IPS-NIHi11 (cell line): ENCODE results near the gene C6orf132.
"Not testable (repeated sequence)": the region's sequence is repeated elsewhere in the genome, so short reads cannot be mapped to it uniquely, and the experiment has no call there.

Source experiments
- DNase-seq: peaks from one replicate; pipeline ENCODE4 v3.0.0; 2012; ENCODE audit warnings: mixed read lengths, low spot score

Gene C6orf132, protein sequence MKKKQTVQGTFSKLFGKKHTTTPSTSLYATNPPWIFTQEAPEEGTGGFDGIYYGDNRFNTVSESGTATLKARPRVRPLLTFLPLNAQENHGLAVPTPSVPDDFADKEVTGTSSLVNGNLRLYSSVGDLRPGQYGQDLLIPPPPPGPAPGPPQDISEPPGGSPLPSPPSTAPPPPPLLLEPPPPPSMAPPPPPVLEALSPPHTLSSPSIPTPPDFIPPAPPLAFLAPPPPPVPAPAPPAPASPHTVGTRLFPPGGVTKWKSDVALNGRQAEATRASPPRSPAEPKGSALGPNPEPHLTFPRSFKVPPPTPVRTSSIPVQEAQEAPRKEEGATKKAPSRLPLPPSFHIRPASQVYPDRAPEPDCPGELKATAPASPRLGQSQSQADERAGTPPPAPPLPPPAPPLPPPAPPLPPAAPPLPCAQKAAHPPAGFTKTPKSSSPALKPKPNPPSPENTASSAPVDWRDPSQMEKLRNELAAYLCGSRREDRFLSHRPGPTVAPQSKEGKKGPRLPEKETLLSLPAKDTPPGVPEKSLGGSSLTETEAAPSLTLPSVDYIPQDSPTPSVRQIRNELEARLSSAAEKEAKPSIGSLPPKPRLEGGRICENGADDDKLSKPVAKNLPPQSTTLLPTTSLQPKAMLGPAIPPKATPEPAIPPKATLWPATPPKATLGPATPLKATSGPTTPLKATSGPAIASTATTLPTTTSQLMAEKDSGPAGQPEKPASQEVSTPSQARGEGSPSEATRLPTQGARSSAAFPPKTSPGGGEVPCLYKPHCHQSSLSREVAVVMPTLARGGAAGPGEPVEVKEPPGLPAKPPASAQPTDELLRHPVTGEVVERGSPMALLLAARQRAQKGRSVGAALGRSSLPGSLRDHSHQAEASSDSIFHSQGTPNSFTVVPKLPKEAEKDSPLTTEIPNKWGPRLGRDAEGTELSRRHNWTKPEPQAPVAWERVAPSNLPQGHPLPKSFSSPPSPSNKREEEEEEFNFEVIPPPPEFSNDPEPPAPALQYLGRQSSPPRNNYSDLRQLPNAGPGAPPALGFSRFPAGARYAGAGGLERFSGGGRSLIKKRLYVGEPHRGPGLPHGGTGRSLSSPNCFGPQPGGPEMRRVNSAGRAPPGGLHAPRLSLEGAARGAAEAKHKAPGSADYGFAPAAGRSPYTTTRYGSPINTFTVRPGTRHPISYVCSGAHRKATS

DNA sequence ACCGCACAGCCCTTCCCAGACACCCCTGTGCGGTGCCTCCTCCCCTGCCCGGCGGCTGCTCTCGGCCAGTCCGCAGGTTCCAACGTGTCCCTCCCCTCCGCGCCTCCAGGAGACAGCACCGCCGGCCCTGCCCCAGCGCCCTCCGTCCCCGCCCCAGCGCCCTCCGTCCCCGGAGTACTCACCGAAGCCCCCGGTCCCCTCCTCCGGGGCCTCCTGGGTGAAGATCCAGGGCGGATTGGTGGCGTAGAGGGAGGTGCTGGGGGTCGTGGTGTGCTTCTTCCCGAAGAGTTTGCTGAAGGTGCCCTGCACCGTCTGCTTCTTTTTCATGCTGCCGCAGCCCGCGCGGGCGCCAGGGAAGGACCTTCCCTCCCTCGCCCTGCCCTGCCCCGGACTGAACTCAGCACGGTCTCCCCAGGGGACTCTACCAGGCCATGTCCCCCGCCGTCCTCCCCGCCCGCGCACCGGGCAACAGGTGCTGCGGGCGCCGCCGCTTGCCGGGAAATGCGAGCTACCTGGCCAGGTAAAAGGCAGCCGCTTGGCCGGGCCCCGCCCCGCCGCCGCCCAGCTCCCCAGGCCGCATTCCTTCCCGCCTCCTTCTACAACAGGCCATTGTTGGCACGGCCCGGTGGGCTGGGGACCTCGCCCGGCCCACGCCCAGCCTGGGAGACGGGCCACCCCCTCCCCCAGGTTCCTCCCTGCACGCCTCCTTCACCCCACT, at the start of gene C6orf132:
C6orf132 (minus strand) TSS at position 503 of the 718 bp plus-strand sequence; CDS start at position 327, 176 bp downstream.
- DNase-seq: peak; percentile 94

DNA sequence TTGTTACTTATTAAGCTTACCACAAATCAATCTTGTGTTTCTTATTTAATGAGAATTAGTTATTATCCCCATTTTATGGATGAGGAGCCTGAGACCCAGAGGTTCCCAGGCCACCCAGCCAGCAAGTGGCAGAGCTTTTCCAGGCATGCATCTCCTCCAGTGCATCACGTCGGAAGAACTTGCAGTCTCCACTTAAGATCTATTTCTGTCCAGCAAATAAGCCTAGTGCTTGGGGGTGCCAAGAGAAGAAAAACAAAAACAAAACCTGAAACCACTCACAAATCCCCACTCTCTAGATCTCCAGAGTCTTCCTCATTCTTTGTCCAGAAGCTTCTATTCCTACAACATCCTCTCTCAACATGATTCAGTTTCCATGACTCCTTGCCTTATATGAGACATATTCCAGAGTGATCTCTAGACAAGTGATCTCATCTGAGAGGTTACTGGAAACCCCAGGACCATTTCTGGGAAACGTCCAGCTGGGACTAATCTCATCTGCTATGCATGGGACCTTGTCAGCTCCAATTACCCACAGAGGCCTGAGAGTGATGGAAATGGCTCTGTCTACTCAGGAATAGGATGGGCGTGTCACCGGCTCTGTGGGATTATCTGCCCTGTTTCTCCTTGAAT, 48.2 kb upstream of the C6orf132 start:
- DNase-seq: no peak

DNA sequence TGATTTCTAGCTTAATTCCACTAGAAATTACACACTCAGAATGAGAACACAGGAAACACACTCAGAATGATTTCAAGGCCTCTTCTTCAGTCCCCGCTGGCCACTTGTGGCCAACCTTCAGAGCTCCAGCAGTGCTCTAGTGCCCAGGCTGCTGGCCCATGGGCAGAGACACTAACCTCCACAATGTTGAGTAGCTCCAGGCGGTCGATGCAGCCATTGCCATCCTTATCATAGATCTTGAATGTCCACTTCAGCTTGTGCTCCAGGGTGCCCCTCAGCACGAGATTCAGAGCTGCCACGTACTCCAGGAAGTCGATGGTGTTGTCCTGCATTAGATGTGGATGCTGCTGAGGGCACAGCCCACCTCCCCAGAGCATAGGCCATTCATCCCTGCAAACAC, 46.0 kb upstream of the C6orf132 start:
- no peak for DNase-seq

DNA sequence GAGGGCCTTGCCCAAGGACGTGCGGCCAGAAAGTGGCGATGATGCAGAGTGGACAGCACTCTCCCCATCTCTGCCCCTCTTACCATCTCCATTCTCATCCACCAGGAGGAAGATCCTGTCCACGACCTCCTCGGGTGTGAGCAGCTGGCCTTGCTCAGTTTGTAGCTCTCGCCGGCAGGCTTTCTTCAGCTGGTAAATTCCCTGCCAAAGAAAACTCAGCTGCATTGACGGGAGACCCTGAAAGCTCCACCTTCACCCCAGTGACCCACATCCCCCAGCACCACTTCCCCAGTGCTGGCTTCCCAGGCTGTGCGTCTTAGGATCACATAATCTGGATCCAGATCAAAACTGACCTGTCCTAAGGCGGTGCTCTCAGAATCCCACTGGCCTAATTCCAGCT, 43.2 kb upstream of the C6orf132 start:
- DNase-seq: no peak

DNA sequence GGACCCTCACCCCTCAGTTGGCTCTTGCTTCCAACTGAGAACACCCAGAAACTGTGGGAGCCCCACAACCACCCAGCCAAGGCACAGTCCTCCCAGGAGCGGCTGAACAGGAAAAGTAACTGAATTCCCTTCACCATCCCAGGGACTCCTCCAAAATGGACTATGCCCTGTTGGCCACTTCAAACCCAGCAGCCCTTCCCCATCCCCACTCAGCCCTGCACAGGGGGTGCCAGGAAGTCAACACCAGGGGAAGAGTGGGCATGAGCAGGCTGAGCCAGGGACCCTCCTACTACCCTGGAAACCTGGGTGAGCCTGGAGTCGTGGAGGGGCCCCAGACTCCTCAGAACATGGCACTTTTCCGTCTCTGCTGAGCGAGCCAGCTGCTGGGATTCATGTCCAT, 42.1 kb upstream of the C6orf132 start:
- no peak for DNase-seq

DNA sequence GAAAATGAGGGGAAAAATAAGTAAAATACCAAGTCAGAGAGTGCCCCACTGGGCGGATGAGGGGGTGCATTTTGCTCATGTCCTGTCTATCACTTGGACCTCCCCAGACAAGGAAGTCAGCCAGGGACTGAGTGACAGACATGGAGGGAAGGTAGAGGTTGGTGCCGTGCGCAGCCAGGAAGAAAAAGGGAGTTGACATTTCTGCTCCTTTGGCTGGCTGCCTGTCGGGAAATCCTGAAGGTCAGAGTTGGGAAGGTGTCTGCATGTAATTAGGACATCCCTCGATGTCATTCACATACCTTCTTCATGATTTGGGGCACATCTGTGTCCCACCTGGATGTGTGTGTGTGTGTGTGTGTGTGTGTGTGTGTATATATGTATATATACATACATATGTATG, 39.7 kb upstream of the C6orf132 start:
- DNase-seq: no peak

DNA sequence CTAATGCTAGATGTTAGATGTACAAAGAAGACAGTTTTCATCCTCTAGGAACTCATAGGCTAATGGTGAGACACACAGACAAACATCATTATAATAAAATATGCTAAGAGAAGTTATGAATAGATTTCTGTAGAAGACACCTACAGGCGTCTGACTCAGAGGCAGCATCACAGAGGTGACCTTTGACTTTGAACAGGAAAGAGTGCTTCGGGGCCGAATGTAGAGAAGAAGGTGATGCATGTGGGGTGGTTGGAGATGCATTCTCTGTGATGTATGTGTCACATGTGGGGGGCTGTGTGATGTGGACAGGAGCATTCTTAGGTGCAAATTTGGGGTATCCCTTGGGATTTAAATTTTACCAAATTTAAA, 37.5 kb upstream of the C6orf132 start:
- DNase-seq: no peak

DNA sequence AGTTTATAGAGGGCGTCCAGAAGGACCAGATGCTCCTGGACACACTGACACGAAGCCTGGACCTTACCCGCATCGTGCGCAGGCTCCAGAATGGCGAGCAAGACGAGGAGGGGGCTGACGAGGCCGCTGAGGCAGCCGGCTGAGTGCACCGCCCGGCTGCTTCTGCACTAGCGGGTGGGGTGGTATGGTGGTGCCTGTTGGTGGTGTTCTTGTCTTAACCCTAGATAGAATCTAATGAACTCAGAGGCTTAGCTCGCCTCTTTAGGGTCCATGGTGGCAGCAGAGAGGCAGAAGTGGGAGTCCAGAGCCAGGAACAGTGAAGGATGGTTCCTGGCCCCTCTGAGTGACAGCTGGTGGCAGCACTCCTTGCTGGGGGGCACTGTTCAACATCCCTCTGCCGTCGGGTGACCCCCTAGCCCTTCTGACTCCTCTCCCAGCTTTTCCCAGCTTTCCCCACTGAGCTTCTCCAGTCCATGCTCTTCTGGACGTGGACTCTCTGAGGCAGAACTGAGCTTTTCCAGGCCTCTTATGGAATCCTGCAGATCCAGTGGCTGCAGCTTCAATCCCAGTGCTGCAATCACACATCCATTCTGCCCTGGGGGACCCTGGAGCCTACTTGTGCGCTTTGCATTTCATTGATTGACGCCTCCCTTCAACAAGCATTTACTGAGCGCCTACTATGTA, 37.0 kb upstream of the C6orf132 start:
- DNase-seq: no peak

DNA sequence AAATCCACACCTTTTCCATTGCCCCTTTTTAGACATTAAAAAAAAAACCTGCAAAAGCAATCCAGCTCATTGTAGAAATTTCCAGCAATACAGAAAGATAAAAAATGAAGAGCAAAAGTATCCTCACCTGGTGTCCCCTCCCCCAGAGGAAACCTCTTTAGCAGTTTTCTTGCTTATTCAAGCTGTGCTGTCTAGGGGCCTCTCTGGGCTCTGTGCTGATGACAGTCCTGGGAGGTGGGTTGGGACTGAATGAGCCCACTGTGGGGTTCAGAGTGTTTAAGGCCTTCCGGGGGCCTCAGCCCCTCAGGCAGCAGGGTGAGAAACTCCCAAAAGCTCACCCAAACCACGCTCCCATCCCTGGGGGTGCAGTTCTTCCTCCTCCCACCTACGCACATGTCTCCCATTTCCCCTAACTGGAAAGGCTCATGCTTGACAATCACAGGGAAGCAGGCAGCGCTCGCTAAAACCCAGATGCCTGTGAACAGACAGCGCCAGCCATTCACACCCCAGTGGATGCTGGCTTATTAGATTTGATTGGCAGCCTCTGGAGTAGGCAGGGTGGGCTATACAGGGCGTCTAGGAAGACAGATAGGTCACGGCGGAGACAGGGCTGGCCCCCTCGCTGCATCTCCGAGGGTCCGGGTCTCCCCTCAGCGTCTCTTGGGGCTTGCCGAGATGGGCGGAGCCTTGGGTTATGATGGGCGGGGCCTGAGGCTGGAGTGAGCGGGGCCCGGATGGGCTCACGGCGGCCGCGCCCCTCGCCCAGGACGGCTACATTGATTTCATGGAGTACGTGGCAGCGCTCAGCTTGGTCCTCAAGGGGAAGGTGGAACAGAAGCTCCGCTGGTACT, 35.3 kb upstream of the C6orf132 start:
- DNase-seq: peak; percentile 86

DNA sequence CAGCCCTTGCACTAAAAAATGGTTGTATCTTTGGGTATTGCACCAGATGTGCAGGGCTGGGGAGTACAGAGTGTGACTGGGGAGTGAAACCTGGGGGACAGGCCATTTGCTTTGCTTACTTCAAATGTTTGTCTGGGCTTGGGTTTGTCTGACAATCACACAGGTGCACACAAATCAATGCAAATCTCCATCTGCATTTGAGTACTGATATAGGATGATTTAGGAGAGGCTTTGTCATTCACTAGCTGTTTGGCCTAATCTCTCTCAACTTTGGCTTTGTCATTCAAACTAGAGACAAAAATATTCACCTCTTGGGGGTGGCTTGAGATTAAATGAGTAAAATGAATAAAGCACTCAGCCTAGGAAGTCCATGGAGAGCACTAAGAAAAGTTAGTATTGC, 34.6 kb upstream of the C6orf132 start:
- no peak for DNase-seq

DNA sequence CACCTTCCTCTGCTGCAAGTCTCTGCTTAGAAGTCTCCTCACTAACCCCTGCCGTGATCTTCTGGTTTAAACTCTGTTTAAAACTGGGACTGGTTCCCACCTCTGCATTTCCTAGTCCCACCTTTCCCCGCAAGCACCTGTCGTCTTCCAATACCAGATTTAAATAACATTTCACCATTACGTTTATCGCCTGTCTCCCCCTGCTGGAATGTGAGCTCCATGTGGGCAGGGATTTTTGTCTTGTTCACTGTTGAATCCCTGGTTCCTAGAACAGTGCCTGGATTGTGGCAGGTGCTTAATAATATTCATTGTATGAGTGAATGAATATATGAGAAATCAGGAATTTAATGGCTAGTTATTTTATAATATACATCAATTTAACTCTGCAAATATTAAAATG, 33.4 kb upstream of the C6orf132 start:
- no peak for DNase-seq

DNA sequence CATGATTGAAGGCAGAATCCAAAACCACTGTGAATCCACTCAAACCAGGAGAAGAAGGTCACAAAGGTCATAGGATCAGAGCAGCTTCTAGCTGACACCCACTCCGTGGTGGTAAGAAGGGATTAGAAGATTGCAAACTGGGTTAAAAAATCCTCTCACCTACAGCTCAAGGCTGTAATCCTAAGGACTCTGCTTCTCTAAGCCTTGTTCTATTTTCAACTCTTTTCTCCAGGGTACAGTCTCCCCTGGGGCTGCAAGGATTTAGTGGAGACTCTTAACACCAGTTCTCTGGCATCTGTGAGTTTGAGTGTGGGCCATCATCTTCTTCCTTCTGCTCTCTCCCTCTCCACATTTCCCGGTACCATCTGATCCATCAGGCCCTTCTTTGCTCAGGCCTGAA, 30.7 kb upstream of the C6orf132 start, which contains the start of gene GUCA1A:
GUCA1A (plus strand) TSS at position 264 of the 400 bp plus-strand sequence. CDS start 250 bp downstream, outside the sequence.
- no peak for DNase-seq

DNA sequence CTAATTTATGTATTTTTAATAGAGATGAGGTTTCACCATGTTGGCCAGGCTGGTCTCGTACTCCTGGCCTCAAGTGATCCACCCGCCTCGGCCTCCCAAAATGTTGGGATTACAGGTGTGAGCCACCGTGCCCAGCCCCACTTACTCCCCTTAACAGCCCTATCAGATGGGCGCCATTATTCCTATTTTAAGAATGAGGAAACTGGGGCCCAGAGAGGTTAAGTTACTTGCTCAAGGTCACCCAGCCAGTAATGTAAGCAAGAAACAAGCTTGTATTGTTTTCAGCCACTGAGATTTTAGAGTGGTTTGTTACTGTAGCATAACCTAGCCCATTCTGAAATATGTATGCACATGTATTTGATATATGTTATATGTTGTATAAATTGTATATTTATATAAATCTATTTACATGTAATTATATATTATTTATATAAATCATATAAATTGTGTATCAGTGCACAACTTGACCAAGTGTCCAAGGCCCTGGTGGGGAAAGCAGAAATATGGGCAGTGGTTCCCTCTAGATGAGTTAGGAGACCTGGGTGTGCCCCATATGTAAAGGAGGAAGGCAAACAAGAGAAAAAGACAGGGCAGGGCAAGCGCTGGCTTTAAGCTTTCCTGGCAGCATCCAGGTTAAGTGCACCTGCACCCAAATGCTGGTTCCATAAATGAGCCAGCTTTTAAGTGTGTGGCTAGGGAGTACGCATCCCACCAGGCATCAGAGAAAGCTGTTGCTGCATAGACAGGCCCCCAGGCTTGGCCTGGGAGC, 29.6 kb upstream of the C6orf132 start:
- DNase-seq: no peak

DNA sequence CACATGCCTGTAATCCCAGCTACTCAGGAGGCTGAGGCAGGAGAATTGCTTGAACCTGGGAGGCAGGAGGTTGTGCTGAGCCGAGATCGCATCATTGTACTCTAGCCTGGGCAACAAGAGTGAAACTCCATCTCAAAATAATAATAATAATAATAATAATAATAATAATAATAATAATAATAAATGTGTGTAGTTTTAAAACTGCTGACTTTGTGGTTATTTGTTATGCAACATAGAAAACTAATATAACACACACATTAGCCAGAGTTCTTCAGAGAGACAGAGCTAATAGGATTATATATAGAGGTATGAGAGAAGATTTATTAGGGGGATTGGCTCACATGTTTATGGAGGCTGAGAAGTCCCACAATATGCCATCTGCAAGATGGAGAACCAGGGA, 27.4 kb upstream of the C6orf132 start:
- DNase-seq: not testable (repeated sequence)

DNA sequence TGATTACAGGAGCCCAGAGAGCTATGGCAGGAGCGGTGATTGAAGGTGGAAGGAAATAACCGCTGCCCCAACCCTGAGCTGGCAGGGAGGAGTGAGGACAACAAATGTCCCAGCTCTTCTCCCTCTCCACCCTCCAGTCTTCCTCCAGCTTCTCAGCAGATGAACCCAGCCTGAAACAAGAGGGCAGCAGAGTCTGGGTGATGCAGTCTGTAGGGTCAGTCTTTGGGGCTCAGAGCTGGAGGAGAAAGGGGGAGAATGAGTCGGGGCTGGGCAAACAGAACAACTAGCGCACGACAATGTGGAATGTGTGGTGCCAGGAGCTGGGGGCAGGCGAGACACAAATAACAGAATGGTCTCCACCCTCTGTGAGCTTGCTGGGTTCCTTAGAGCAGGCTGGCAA, 26.2 kb upstream of the C6orf132 start:
- no peak for DNase-seq

DNA sequence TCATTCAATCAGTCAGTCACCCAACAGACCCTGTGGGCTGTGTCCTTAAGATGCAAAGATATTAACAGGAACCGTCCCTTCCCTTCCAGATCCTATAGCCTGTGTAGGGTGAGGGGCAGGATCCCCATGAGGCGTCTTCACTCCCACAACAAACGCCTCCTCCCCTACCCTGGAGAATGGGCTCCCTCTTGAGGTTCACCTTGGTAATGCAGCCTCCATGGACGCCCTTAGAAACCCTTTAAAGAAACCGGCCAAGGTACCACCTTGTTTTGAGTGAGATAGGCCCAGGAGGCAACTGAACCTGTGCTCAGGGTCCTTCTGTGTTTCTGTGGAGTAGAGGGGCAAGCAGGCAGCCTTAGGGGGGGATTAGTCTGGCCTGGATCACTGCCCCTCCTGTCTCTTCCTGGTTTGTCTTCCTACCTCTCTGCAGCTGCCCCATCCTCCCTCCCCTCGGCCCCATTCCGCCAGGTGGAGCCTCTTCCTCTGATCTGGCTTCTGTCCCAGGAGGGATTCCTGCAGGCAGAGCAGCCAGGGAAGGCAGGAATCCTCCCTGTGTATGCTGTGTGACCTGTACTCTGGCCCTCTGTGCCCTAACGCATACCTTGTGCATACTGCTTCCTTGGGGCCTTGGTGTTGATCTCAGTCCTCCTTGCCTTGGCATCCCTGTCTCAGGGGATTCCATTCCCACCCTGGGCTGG, 24.2 kb upstream of the C6orf132 start:
- peak; percentile 92 for DNase-seq

DNA sequence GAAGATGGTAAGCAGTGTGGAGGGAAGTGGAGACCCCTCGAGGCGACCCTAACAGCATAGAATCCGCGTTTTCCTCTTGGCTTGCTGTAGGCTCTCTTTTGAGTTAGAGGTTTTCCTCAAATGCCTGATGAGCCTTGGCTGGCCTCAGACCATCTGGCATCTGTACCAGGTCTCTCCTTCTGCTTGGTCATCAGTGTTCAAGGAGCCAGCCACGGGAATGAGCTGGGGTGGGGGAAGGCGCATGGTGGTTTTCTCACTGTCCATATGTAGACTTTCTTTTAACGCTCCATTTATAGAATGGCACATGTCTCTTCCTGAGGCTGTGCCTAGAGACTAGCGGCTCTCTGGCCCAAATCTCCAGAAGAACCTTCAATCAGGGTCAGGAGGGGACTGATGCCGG, 22.6 kb upstream of the C6orf132 start:
- no peak for DNase-seq

DNA sequence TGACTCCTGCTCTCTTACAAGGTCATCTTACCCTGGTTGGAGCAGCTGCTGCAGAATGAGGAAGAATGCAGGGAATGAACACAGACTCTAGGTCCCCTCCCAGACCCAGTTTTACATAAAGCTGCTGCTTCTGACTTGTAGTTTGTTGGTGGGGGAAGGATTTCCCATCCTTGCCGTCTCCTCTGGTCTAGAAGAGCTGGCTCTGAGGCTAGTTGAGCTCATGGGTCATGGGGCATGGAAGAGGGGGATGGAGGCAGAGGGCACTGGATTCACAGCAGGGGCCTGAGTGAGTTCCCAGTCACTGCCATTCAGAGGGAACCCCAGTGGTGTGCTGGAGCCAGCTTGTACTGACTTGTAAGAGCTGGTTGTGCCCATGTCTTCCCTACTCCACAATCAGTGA, 21.6 kb upstream of the C6orf132 start:
- no peak for DNase-seq
